Amniotic stem cell (primary cell): Measurements from ENCODE around the gene PTPN6.
"Not testable (repeated sequence)": the region's sequence is repeated elsewhere in the genome, so short reads cannot be mapped to it uniquely, and the experiment has no call there.

Source experiments
- DNase-seq: peaks from one replicate; lab custom pipeline; 2025; lab: John Stamatoyannopoulos, UW

Gene PTPN6

DNA sequence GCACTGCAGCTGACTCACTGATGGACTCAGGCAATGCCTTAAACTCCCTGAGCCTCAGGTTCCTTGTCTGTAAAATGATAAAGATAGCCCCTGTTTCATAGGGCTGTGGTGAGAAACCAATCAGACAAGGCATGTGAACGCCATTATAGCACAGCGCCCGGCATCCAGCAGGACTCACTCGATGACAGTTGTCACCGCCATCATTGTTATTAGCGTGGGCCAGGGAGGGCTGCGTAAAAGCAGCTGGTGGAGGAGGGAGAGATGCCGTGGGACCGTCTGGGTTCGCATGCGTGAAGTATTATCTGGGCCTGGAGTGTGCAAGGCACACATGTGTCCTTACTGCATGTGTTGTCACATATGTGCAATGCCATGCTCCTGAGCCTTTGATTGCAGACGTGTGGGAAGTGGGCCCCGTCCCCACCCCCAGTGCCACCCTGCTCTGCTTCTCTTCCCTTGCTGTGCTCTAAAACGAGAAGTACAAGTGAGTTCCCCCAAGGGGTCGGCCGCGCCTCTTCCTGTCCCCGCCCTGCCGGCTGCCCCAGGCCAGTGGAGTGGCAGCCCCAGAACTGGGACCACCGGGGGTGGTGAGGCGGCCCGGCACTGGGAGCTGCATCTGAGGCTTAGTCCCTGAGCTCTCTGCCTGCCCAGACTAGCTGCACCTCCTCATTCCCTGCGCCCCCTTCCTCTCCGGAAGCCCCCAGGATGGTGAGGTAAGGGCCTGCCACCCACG, at the start of gene PTPN6:
Gene PTPN6 (plus strand): TSS at position 546 of the 730 bp plus-strand sequence. CDS start 157 bp downstream, at position 703.
- no peak for DNase-seq

DNA sequence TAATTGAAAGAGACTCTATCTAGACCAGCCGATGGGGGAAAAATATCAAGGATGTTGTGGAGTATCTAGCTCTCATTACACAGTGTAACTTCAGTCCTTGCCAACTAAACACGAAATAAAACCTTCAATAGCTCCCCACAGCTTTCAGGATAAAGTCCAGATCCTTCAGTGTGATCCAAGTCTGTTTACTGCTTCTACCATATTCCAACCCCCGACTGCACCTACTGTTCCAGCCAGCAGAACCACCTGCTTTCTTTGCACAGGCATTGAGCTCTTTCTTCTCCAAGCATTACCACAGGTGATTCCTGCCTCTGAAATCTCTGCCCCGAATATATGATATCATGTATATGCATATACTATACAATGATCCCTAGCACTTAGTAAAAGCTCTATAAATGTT, 48.7 kb upstream of the PTPN6 start:
- no peak for DNase-seq

DNA sequence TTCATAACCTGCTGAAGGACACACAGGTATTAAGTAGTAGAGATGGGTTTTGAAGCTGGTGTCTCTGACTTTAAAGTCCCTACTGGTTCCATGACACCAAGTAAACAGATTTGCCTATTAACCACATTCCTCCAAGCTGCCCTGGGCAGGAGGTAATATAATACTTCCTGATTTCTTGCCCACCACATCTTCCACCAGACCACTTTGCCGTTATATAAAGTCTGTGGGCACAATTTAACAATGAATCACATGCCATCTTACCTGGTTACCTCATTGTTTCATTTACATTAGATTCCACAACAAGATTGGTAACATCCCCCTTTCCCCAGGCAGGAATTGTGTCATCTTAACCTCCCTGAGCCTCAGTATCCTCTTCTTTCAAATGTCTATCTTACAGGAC, 47.4 kb upstream of the PTPN6 start:
- DNase-seq, result no peak

DNA sequence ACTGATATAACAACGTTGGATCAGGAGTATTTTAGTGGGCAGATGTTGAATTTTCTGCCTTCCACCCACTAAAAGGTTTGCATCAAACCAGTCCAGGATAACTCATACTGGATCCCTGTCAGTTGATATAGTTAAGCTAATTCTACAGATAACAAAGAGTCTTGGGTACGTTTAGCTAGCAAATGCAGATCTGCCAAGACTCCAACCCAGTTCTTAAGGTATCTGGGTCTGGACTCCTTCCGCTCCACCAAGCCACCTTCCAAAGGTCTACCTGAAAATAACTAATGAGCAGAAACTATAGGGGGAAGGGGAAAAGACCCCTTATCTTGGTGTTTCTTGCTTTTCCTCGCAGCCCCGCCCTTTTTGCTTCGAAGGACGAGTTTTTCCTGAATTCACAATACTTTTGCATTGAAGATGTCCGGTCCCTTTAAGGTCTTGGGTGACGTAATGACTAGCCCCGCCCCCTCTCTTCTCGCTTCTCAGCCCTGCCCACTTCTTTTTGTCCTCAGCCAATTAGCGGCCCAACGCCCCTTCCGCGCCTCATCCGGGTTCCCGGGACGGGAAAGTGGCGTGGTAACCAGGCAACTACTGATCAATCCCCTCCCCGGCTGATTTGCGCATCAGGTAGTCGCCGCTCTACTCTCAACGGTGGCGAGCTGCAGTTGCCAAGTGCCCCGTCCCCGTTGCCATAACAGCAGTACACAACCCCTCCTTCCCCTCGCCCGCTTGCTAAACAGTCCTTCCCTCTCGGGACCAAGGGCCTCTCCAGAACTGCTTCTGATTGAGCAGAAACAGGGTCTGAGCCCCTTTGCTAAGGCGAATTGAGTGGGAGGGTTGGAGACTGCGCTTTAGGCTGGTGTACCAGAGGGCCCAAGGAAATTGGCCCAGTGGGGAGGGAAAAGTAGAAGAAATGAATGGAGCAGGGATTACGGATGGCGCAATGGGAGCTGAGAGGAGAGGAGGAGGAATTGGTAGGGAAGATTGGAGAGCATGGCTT, 46.6 kb upstream of the PTPN6 start, which contains the start of gene LRRC23:
Gene LRRC23 (plus strand): TSS at position 543 of the 997 bp plus-strand sequence. CDS start 812 bp downstream, outside the sequence.
- DNase-seq, result peak; percentile 93

DNA sequence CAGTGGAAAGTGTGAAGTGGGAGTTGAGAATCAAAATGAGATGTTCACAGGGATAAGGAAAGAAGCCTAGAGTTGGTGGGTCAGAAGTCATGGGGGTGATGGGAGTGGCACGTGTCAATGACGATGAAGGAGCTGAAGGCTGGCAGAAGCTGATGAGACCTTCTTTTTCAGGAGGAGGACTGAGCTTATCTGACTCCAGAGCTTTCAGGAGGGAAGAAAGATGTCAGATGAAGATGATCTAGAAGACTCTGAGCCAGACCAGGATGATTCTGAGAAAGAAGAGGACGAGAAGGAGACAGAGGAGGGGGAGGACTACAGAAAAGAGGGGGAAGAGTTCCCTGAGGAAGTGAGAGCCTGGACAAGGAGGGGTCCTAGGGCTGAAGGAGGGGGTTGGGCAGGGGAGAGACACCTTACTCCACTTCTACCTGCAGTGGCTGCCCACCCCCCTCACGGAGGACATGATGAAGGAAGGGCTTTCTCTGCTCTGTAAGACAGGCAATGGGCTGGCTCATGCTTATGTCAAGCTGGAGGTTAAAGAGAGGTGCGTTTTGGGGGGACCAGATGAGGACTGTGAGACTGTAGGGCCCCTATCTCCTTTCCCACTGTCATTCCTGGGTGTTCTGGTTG, 45.6 kb upstream of the PTPN6 start:
- DNase-seq, result no peak

DNA sequence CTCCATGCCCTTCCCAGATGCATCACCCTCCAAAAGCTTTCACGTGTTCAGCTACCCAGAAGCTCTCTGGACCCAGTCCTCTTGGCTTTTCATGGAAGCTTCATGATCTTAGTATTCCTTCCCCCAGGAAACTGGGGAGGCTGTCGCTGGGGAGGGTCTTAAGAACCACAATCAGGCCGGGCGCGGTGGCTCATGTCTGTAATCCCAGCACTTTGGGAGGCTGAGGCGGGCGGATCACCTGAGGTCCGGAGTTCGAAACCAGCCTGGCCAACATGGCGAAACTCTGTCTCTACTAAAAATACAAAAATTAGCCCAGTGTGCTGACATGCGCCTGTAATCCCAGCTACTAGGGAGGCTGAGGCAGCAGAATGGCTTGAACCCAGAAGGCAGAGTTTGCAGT, 43.0 kb upstream of the PTPN6 start:
- not testable (repeated sequence) for DNase-seq

DNA sequence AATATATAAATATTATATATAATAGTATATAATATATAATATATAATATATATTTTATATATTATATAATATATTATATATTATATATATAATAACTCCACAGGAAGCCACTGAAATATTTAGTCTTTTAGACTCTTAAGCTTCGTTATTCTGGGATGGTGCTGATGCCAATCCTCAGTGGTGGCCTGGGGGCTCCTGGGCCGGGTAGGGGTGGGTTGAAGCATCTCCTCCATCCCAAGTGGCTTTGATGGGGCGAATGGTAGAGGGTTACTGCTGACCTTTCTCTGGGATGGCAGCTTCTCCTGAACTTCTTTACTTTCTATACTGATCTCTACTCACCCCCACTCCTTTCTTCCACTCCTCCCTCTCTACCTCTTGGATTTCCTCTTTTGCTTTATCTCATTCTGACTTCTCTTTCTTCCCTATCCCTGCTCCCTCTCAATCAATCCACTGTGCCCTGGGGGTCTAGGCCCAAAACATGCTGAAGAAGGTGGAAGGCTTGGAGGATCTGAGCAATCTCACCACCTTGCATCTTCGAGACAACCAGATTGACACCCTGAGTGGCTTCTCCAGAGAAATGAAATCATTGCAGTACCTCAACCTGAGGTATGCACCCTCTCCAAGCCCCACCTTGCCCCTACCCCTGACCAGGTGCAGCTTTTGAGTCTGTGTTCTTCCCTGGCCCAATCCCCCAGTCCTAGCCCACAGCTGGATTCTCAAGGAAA, 41.6 kb upstream of the PTPN6 start:
- DNase-seq, result no peak

DNA sequence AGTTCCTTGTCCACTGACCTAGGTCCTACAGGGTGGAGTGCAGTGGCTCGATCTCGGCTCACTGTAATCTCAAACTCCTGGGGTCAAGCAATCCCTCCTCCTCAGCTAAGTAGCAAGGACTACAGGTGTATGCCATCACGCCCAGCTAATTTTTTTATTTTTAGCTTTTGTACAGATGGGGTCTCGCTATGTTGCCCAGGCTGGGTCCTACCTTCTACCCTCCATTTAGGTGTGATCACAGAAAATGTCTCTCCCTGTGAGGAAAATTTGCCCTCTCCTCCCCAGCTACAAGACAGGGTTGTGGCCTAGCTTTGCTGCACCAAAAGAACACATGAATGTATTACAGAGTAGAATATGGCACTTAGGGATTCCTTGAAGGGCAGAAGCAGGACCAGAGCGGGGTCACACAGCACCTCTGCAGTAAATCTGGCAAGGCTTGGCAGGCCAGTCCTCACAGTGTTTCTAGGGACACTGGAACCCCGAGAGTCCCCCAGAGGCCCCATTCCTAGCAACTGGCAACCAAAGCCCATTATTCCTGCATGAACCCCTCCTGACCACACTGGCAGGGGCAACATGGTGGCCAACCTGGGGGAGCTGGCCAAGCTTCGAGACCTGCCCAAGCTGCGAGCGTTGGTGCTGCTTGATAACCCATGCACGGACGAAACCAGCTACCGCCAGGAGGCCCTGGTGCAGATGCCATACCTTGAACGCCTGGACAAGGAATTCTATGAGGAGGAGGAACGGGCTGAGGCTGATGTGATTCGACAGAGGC, 38.8 kb upstream of the PTPN6 start:
- DNase-seq, result no peak

DNA sequence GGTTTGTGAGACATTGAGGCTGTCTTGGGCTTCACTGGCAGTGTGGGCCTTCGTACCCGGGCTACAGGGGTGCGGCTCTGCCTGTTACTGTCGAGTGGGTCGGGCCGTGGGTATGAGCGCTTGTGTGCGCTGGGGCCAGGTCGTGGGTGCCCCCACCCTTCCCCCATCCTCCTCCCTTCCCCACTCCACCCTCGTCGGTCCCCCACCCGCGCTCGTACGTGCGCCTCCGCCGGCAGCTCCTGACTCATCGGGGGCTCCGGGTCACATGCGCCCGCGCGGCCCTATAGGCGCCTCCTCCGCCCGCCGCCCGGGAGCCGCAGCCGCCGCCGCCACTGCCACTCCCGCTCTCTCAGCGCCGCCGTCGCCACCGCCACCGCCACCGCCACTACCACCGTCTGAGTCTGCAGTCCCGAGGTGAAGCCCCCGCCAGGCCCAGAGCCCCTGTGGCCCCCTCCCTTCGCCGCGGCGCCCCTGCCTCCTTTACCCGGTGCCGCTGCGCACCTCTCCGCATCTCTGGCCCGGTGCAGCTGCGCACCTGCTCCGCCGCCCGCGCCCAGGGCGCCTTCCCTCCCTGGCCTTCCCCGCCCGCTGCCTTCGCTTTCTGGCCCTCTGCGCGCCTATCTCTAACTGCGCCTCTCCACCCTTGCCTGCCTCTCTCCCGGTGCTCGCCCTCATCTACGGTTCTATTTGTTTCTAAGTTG, 36.8 kb upstream of the PTPN6 start, which contains the start of gene ENO2:
Gene ENO2 (plus strand): TSS at position 335 of the 701 bp plus-strand sequence. CDS start 1,253 bp downstream, outside the sequence.
- peak; percentile 37 for DNase-seq

DNA sequence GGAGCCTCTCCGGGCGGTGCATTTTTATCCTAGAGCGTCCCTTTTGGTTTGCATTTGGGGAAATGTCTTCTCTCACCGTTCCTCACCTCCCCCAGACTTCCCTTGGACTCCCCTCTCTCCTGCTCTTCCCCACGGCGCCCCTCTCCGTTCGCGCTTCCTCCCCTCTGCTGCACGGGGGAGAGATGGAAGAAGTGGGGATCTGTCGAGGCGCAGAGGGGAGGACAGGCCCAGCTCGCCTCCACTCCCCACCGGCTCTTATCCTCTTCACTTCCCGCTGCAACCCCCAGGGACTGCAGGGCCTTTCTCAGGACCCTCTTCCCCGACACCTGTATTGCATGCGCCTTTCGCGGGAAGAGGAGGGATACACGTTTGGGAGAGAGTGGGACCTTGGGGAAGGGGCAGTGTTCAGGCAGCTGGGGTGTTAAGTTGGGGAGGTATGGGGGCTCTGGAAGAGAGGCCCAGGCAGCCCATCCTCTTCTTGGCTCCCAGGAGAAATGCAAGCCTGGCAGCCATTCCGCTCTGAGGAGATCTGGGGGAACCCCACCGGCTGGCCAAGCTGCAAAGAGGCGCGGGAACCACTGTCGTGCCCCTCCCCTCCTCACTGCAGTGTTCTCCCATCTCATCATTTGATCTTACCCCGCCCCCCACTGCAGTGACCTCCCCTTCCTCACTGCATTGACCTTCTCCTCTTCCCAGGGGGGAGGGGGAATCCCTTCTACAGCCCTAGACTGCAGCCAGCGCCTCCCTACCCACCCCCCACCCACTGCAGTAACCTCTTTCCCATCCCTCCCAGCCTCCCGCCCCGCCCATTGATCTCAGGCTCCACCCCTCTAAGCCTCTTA, 36.0 kb upstream of the PTPN6 start:
- DNase-seq, result no peak

DNA sequence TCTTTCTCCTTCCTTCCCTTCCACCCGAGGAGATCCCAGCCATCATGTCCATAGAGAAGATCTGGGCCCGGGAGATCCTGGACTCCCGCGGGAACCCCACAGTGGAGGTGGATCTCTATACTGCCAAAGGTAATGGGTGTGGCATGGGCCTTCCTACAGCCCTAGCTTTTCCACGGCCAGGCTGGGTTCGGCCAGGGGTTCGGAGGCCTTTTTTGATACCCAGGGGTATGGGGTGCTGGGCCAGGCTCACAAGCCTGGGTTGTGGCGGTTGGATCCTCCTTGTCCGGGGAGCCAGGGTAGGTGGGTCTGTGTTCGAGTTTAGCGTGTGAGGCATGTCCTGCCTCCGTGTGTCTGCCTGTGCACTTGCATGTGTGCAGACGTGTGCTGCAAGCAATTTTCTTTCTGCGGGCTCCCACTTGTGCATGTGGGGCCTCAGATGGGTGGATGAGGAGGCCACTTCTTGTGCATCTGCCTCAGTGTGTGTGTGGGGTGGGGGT, 35.3 kb upstream of the PTPN6 start:
- DNase-seq, result no peak

DNA sequence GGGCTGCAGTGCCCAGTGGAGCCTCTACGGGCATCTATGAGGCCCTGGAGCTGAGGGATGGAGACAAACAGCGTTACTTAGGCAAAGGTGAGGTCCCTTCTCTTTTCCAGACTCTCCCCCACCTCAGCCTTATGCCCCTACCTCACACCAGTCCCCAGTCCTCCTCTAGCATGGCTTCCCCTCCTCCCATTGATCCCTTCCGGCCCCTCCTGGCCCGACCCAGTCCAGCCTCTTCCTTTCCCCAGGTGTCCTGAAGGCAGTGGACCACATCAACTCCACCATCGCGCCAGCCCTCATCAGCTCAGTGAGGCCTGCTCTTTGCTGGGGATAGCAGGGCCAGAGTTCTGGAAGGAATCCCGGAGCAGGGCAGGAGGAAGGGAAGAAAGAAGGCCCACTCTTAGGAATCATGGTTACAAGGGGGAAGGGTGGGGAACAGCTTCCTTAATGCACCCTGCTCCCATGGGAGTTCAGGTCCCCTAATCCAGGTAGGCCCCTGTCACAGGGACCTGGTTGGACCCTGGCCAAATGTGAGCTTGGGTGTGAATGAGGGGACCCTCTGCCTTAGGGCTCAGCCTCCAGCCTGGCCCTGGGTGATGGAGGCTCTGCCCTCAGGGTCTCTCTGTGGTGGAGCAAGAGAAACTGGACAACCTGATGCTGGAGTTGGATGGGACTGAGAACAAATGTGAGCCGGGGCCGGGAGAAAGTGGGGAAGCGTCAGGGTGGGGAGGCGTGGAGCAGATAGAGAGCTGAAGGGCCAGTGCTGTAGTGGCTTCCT, 34.5 kb upstream of the PTPN6 start:
- no peak for DNase-seq

DNA sequence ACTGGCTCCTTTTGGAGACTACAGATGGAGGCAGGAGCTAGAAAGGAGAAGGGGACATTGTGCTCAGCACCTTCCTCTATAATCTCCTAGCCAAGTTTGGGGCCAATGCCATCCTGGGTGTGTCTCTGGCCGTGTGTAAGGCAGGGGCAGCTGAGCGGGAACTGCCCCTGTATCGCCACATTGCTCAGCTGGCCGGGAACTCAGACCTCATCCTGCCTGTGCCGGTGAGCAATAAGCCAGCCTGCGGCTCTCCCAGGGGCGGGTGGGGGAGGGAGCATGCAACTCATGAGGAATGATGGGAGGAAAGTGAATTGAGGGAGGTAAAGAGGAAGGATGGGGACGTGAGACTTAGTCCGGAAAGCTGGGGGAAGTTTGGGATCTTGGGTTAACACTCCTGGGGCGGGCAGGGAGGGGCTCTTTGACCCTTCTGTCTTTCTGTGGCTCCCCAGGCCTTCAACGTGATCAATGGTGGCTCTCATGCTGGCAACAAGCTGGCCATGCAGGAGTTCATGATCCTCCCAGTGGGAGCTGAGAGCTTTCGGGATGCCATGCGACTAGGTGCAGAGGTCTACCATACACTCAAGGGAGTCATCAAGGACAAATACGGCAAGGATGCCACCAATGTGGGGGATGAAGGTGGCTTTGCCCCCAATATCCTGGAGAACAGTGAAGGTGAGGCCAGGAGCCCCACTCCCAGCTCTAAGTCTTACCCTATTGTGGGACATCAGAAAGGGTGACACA, 33.5 kb upstream of the PTPN6 start:
- no peak for DNase-seq

DNA sequence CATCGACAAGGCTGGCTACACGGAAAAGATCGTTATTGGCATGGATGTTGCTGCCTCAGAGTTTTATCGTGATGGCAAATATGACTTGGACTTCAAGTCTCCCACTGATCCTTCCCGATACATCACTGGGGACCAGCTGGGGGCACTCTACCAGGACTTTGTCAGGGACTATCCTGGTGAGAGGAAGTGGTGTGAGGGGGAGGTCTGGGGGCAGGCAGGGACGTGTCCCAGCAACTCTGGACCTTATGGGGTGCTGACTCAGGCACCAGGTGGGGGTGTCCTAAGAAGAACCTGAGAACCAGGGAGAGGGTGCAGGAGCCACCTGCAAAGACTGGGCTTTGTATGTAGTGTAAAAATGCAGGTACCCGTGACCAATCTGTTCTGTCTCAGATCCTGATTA, 31.6 kb upstream of the PTPN6 start:
- DNase-seq, result no peak

DNA sequence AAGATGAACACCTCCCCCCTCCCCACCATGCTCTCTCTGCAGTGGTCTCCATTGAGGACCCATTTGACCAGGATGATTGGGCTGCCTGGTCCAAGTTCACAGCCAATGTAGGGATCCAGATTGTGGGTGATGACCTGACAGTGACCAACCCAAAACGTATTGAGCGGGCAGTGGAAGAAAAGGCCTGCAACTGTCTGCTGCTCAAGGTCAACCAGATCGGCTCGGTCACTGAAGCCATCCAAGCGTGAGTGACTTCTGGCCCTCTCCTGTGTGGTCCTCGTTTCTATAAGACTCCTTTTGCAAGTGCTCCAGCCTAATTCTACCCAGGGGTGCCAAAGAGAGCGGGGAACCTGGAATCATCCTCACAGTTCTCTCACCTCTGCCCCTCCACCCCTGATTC, 29.6 kb upstream of the PTPN6 start:
- no peak for DNase-seq

DNA sequence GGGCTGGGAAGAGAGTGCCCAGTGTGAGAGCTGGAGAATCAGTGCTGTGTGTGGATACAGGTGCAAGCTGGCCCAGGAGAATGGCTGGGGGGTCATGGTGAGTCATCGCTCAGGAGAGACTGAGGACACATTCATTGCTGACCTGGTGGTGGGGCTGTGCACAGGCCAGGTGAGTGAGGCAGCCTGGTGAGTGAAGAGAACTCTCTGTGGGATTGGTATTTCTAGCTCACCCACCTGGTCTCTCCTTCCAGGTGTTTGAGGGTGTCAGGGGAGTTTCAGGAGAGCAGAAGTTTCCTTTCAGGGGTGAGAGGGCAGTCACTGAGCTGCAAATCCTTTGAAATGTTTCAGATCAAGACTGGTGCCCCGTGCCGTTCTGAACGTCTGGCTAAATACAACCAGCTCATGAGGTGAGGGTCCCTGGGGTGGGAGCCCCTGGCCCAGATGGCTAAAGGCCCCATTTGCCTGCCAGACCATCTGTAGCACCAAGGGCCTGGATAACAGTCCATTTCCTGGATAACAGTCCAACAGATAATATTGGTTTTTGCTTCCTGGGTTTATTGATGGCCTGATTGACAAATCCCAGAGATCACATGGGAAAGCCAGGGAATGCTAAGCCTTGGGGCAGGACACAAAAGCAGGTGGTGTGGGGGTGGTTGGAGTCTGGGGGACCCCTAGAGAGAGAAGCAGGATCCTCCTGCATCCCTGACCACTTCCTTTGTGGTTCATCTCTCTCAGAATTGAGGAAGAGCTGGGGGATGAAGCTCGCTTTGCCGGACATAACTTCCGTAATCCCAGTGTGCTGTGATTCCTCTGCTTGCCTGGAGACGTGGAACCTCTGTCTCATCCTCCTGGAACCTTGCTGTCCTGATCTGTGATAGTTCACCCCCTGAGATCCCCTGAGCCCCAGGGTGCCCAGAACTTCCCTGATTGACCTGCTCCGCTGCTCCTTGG, 28.9 kb upstream of the PTPN6 start:
- DNase-seq, result no peak
